Skeletal muscle cell (primary cell): ENCODE results near the gene TTYH3.

ENCODE experiments used
- DNase-seq: peaks from one replicate; pipeline ENCODE4 v3.0.0-alpha.2; 2010; ENCODE audit warnings: low read depth
- H3K4me3 ChIP-seq: 2 replicates; pipeline ENCODE4 v1.5.1; 2011; ENCODE audit warnings: low read depth, mild to moderate bottlenecking, control low read depth, low read length, moderate library complexity

Gene TTYH3

GRCh38 chr7:2632733-2633537 lies 1.1 kb downstream of the TTYH3 start:
- no peak for DNase-seq
- peak overlapping the region; percentile 89 for H3K4me3 ChIP-seq

DNA sequence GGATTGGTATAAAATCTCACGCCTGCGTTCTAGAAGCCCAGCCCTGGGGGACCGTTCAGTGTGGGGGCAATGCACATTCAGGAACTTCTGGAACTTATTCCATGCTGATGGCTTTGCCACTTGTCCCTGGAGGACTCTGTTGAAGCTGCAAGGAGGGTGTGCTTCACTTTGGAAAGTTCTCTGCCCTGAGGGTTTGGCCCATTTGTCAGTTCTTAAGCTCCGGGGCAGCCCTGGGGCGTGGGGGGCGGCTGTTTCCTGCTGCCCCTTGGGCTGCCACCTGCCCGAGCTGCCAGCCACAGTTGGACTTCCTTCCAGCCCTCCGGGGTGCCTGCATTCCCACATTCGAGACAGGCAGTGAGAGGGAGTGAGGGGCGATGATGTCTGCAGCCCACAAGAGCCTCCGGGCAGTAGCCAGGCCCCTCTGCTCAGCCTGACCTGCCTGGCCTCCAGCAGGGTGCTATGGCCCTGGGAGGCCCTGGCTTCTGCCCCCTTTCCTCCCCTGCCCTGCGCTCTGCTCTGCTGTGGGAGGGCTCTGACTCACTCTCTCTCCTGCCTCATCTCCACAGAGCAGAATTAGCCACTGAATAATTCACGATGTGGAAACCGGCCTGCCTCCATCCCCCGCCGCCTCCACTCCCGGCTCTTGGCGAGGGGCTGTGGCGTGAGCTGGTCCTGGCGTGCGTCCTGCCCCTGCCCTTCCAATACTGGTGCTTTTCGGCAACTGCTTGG lies 1.9 kb downstream of the TTYH3 start:
- peak; percentile 63 for DNase-seq
- peak overlapping the region; percentile 89 for H3K4me3 ChIP-seq

- peak overlapping the region; percentile 89 for H3K4me3 ChIP-seq
Observed at GRCh38 chr7:2634267-2635145, 2.7 kb downstream of the TTYH3 start.

DNA sequence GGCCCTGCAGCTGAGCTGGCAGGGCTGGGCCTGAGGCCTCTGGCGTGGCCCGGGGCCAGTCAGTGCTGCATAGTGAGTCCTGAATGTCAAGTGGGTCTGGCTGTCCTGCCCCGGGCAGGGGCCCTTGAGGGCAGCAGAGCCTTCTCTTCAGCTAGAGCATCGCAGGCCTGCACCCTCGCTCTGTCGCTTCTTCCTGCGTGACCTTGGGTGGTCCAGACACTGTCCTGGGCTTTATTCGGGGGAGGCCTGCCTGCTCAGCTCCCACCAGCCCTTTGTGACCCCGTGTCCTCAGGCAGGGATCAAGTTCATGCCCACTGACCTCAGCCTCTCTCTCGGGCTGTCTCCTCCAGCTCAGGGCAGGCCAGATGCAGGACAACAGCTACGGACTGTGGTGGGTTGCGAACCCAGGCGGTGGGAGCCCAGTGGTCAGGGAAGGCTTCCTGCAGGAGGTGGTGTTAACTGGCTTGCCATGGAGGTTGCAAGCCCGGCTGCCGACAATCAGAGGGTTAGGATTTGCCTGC lies 3.4 kb downstream of the TTYH3 start:
- no peak for DNase-seq
- no peak overlapping the region for H3K4me3 ChIP-seq

More at GRCh38 chr7:2634267-2635145, 2.7 kb downstream of the TTYH3 start:
- DNase-seq, result no peak

DNA sequence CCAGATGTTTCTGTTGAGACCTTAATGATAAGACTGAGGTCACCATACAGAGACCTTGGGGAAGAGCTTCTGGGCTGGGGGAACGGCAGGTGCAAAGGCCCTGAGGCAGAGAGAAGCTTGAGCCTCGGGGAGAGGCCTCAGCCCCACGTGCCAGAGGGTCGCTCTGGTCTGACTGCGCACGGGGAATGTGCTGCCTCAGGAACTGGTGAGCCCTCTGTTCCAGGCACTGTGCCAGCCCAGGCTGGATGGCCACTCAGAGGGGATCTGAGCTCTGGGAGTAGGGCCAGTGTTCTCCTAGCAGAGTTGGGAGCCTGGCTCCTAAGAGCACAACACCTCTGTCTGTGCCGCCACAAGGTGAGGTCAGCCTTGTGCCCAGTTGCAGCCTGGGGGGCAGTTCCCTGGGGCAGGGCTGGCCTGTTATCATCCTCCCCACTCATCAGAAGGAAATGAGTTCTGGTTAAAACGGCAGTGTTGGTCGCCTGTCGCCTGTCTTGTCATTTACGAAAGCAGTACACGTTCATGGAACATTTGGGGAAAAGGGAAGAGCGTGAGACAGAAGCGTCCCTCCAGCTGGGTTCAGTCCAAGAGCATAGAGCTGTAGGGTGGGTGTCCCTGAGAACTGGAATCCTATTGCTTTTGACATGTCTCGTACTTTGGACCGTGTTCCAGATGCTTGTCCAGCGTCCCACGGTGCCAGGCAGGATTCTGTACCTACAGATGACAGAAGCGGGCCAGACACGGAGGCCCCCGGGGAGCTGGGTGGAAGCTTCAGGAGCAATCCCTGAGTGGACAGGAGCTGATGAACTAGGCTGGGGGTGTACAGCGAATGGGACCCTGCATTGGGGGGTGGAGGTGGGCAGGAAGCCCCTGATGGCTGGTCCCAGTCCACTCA lies 4.3 kb downstream of the TTYH3 start:
- no peak for DNase-seq
- H3K4me3 ChIP-seq, result no peak overlapping the region

DNA sequence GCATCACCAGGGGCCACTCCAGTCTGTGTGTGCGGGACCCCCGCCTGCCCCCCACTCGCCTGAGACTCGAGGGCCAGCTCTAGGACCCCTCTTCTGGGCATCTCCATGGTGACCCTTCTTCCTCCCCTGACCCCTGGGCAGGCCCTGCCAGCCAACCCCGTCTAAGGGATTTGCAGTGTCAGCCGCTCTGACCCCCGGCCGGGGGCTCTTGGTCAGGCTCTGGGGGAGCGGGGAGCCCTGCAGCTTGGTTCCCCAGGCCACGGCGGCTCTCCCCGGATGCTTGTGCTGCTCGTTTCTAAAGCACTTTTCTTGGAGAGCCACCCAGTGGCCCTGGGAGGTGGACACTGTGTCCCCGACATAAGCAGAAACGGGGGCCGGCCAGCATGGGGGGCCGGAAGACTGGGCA lies 5.3 kb downstream of the TTYH3 start:
- no peak for DNase-seq
- no peak overlapping the region for H3K4me3 ChIP-seq

- no peak overlapping the region for H3K4me3 ChIP-seq
- no peak for DNase-seq
Observed at GRCh38 chr7:2637505-2638223, 5.9 kb downstream of the TTYH3 start.

GRCh38 chr7:2638224-2638991 lies 6.6 kb downstream of the TTYH3 start:
- DNase-seq, result no peak
- H3K4me3 ChIP-seq, result no peak overlapping the region

- no peak overlapping the region for H3K4me3 ChIP-seq
- DNase-seq, result no peak
Observed at GRCh38 chr7:2639181-2639681, 7.4 kb downstream of the TTYH3 start.

- H3K4me3 ChIP-seq, result no peak overlapping the region
- no peak for DNase-seq
Observed at GRCh38 chr7:2639695-2640481, 8.1 kb downstream of the TTYH3 start.

DNA sequence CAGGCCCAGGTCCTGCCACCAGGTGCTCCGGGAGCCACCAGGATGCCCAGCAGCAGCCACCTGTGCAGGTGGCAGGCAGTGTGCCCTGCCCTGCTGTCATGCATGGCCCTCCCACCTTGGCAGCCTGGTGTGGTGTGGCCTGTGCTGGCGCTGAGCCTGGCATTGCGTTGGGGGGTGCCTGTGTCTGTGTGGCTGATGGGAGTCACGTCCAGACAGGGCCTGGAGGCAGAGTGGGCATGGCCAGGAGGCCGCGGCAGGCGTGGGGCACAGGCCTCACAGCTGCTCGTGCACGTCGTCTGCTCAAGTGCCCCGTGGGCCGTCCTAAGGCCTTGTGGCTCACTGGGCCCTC lies 8.7 kb downstream of the TTYH3 start:
- H3K4me3 ChIP-seq, result no peak overlapping the region
- DNase-seq, result no peak

DNA sequence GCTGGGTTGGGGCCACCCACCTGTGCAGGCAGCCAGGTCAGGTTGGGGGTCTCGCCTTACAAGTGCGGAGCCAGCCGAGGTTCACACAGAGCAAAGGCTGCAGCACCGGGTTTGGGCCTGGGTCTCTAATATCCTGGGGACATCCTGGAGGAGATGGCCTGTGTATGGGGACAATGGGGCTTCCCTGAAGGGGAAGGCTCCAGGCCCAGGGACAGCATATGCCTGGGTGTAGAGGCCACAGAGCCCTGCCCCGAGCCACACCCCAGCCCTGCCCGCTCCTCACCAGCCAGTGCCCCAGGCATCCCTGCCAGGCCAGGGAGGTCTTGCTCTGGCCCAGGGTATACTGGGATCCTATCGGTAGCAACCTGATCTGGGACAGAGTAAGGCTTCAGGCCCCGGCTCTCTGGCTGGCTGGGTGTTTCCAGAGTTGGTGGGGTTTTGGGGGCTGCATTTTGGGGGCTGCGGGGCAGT lies 9.1 kb downstream of the TTYH3 start:
- no peak overlapping the region for H3K4me3 ChIP-seq
- DNase-seq, result no peak

- H3K4me3 ChIP-seq, result no peak overlapping the region
- DNase-seq, result peak; percentile 80
Observed at GRCh38 chr7:2641406-2642393, 9.9 kb downstream of the TTYH3 start.

GRCh38 chr7:2643386-2644219 lies 11.8 kb downstream of the TTYH3 start:
- no peak overlapping the region for H3K4me3 ChIP-seq
- DNase-seq, result no peak

- no peak overlapping the region for H3K4me3 ChIP-seq
- DNase-seq, result no peak
Observed at GRCh38 chr7:2644220-2644561, 12.4 kb downstream of the TTYH3 start.
